GM06990 (cell line): ENCODE data around the gene RBM24.

Source experiments
- DNase-seq: peaks from one replicate; pipeline ENCODE4 v3.0.0-alpha.2; 2011; ENCODE audit not compliant: insufficient read length; ENCODE audit errors: extremely low read depth
- H3K27me3 ChIP-seq: replicated peaks from 2 replicates; pipeline ENCODE4 v1.6.0; 2011; ENCODE audit warnings: low read length; ENCODE audit not compliant: control insufficient read depth, insufficient read depth
- H3K36me3 ChIP-seq: 2 replicates; pipeline ENCODE4 v1.5.1; 2011; ENCODE audit warnings: low read length; ENCODE audit not compliant: control insufficient read depth, insufficient read depth
- H3K4me3 ChIP-seq: replicated peaks from 2 replicates; pipeline ENCODE4 v1.5.1; 2011; ENCODE audit warnings: low read depth, mild to moderate bottlenecking, control low read depth, low read length
- CTCF ChIP-seq: IDR thresholded peaks from 2 replicates; pipeline ENCODE4 v1.5.1; 2011; ENCODE audit warnings: low read length, control low read depth, mild to moderate bottlenecking, inconsistent platforms; ENCODE audit not compliant: insufficient read depth, poor library complexity, severe bottlenecking

Gene RBM24

GRCh38 chr6:17250237-17250636 is 30.9 kb upstream of the RBM24 start:
- H3K27me3 ChIP-seq = no peaks in the 10 kb centered on the region
- no peak for TF ChIP-seq CTCF
- H3K4me3 ChIP-seq = no peak overlapping the region
- no peak for DNase-seq
- no peaks in the 10 kb centered on the region for H3K36me3 ChIP-seq

DNA sequence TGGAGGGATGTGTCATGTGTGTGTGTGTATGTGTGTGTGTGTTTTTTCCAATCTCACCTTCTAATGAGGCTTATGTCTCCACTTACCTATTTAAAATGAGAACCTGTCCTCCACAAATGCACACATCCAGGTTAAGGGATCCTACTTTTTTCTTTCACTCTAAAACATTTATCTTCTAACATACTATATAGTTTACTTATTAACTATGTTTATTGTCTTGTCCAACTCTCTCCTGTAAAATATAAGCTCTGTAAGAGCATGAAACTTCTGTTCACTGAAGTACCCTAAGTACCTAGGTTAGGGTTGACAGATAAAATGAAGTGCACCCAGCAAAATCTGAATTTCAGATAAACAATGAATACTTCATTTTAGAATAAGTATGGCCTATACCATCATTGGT is 29.2 kb upstream of the RBM24 start:
- H3K4me3 ChIP-seq = no peak overlapping the region
- no peaks in the 10 kb centered on the region for H3K36me3 ChIP-seq
- TF ChIP-seq CTCF = no peak
- no peak for DNase-seq
- H3K27me3 ChIP-seq = no peaks in the 10 kb centered on the region

DNA sequence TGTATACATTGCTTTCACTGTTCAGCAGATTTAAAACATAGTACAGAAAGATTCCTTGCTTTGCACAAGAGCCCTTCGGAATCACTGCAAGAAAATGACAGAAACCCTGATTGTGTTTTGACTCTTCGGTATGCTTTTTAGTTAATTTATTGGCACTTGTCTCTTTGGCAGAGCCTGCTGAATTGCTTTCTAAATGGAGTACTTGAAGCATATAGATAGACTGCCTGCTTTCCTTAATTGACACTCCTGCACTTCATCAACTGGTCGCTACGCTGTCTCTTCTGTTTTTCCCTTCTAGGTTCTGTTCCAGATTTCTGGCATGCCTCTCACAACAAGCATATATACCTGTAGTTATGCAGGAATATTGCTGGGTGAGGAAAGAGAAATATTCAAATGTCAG is 22.4 kb upstream of the RBM24 start:
- DNase-seq = no peak
- Histone ChIP-seq H3K4me3 (no peak overlapping the region), H3K27me3 (no peaks in the 10 kb centered on the region), H3K36me3 (no peaks in the 10 kb centered on the region)
- no peak for TF ChIP-seq CTCF

DNA sequence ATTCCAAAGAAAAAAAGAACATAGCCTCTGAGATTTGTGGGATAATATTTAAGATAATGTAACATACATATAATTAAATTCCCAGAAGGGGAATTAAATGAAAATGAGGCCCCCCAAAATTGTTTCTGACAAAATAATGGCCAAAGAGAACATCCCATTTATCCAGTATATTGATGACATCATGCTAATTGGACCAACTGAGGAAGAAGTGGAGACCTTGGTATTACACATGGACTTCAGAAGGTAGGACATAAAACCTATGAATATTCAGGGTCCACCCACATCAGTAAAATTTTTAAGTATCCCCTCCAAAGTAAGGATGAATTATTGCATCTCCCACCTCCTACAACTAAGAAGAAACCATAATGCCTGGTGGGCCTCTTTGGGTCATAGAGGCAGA is 15.6 kb upstream of the RBM24 start:
- H3K36me3 ChIP-seq = no peaks in the 10 kb centered on the region
- no peak for DNase-seq

DNA sequence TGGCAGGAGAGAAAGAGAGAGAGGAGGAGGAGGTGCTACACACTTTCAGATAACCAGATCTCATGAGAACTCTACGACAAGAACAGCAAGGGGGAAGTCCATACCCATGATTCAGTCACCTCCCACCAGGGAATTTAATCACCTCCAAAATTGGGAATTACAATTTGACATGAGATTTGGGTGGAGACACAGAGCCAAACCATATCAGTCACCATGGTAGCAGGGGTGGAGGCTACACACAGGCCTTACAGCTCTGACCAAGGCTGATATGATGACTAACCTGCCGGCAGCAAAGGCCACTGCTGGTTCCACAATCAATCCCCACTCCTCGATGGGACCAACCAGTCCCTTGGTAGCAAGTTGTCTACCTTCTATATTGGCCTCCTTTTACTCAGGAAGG is 13.6 kb upstream of the RBM24 start:
- no peak for TF ChIP-seq CTCF
- no peaks in the 10 kb centered on the region for H3K27me3 ChIP-seq
- DNase-seq = no peak
- no peaks in the 10 kb centered on the region for H3K36me3 ChIP-seq
- no peak overlapping the region for H3K4me3 ChIP-seq

More for the DNA sequence above, 15.6 kb upstream of the RBM24 start:
- no peak for TF ChIP-seq CTCF
- Histone ChIP-seq H3K27me3 (no peaks in the 10 kb centered on the region), H3K4me3 (no peak overlapping the region)

DNA sequence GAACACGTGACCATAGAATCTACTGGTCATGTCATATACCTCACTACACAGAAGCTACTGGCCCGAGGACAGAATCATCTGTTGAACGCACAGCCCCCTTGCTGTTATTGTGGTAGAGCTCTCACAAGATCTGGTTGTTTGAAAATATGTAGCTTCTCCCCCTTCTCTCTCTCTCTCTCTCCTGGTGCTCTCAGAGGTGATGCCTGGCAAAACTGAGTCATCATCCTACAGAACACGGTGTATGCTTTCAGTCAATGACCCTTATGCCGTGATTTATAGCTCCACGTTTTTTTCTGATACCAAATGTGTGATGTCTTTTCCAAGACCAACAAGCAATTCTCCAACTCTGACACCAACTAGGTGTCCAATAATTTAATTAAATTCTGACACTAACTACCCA is 13.0 kb upstream of the RBM24 start:
- no peak for TF ChIP-seq CTCF
- Histone ChIP-seq H3K27me3 (no peaks in the 10 kb centered on the region), H3K4me3 (no peak overlapping the region), H3K36me3 (no peaks in the 10 kb centered on the region)
- no peak for DNase-seq
